Stimulated activated CD8-positive, alpha-beta memory T cell treated with anti-CD3 and anti-CD28 coated beads, Interleukin-7, amount 100 ng/mL, for 24 hours (primary cell): ENCODE measurements around the gene TINAG.
"Not testable (repeated sequence)": the region's sequence is repeated elsewhere in the genome, so short reads cannot be mapped to it uniquely, and the experiment has no call there.

Source experiments
- DNase-seq: peaks from one replicate; pipeline ENCODE4 v3.0.0-alpha.2; 2020; ENCODE audit warnings: low read depth

The TINAG gene

GRCh38 chr6:54308986-54309315 lies 710 bp downstream of the TINAG start:
- no peak for DNase-seq

- no peak for DNase-seq
These were observed 2.3 kb downstream of the TINAG start for GRCh38 chr6:54310377-54311152.

GRCh38 chr6:54315656-54316055 lies 7.4 kb downstream of the TINAG start:
- no peak for DNase-seq

GRCh38 chr6:54320871-54321270 lies 12.6 kb downstream of the TINAG start:
- DNase-seq, result no peak

- DNase-seq, result no peak
These were observed 19.4 kb downstream of the TINAG start for GRCh38 chr6:54327631-54328030.

GRCh38 chr6:54331571-54331970 lies 23.3 kb downstream of the TINAG start:
- not testable (repeated sequence) for DNase-seq

- no peak for DNase-seq
These were observed 27.6 kb downstream of the TINAG start for GRCh38 chr6:54335871-54336270.

GRCh38 chr6:54353975-54354374 lies 45.7 kb downstream of the TINAG start:
- no peak for DNase-seq

- DNase-seq, result no peak
These were observed 46.4 kb downstream of the TINAG start for GRCh38 chr6:54354608-54355007.

- DNase-seq, result no peak
These were observed 48.9 kb downstream of the TINAG start for GRCh38 chr6:54357141-54357540.

GRCh38 chr6:54361188-54361587 lies 52.9 kb downstream of the TINAG start:
- DNase-seq, result no peak

GRCh38 chr6:54361734-54362133 lies 53.5 kb downstream of the TINAG start:
- DNase-seq, result no peak

GRCh38 chr6:54366667-54367327 lies 58.6 kb downstream of the TINAG start:
- no peak for DNase-seq

- DNase-seq, result no peak
These were observed 69.5 kb downstream of the TINAG start for GRCh38 chr6:54377776-54378175.

GRCh38 chr6:54386295-54386694 lies 78.1 kb downstream of the TINAG start:
- DNase-seq, result no peak

GRCh38 chr6:54390362-54390761 lies 82.1 kb downstream of the TINAG start:
- DNase-seq, result no peak

GRCh38 chr6:54391577-54391976 lies 83.3 kb downstream of the TINAG start:
- no peak for DNase-seq

- no peak for DNase-seq
These were observed 94.9 kb downstream of the TINAG start for GRCh38 chr6:54403096-54403495.

- no peak for DNase-seq
These were observed 96.5 kb downstream of the TINAG start for GRCh38 chr6:54404791-54405190.

- DNase-seq, result no peak
These were observed 103.5 kb downstream of the TINAG start for GRCh38 chr6:54411767-54412166.

GRCh38 chr6:54415517-54415916 lies 107.3 kb downstream of the TINAG start:
- DNase-seq, result no peak

GRCh38 chr6:54419885-54420284 lies 111.6 kb downstream of the TINAG start:
- no peak for DNase-seq

GRCh38 chr6:54426995-54427394 lies 118.8 kb downstream of the TINAG start:
- DNase-seq, result no peak

- no peak for DNase-seq
These were observed 119.2 kb downstream of the TINAG start for GRCh38 chr6:54427396-54427937.
